ENCODE data around the gene RPRD1A. TPM values are rescaled to one million over a fixed set of nuclear protein-coding genes. Genes with fewer than 3 reads are reported as not detected.
A peak's percentile ranks its signal among the peaks of the same experiment; 100 is the strongest.
"Not testable (repeated sequence)": the region's sequence is repeated elsewhere in the genome, so short reads cannot be mapped to it uniquely, and the experiment has no call there.

The RPRD1A gene
- total RNA-seq, 2 donors from 2014 or later, result 32.2 to 32.6 TPM

GRCh38 chr18:36088256-36088655 is 20.9 kb upstream of the RPRD1A start:
- DNase-seq (ENCODE audit: low spot score in 2 of 2) (no peak), ATAC-seq (no peak)
- Mint-ChIP-seq H3K27ac (no peak overlapping the region), H3K9me3 (no peaks in the 10 kb centered on the region), H3K36me3 (no peaks in the 10 kb centered on the region)

- no peak overlapping the region for H3K27ac Mint-ChIP-seq
- ATAC-seq (no peak), DNase-seq (ENCODE audit: low spot score in 2 of 2) (no peak)
- peaks cover 5 to 6% of the 10 kb centered on the region in 2 donors for H3K36me3 Mint-ChIP-seq
- peaks cover 3 to 6% of the 10 kb centered on the region in 2 donors for H3K9me3 Mint-ChIP-seq
These were observed 18.8 kb upstream of the RPRD1A start for GRCh38 chr18:36086186-36086585.

DNA sequence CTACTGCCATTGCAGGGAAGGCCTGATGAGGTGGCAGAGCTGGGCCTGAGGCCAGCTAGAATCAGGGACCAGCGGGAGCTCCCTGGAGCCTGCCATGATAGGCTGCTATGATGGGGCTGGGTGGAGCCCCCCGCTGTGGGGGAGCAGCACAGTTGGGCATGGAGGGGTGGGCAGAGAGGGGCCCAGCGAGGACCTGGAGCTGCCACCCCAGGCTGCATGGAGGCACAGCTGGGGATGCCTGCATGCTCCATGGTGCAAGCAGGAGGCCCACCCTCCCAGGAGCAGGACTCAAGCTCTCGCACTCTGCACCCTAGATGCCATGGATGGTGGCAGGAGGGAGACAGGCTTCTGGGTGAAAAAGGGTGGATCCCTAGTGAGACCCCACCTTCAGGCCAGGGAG is 17.8 kb upstream of the RPRD1A start:
- Mint-ChIP-seq H3K9me3 (peaks cover 8 to 15% of the 10 kb centered on the region in 2 donors), H3K27ac (no peak overlapping the region), H3K36me3 (peaks cover 13 to 16% of the 10 kb centered on the region in 2 donors)
- ATAC-seq (no peak), DNase-seq (ENCODE audit: low spot score in 2 of 2) (no peak)

DNA sequence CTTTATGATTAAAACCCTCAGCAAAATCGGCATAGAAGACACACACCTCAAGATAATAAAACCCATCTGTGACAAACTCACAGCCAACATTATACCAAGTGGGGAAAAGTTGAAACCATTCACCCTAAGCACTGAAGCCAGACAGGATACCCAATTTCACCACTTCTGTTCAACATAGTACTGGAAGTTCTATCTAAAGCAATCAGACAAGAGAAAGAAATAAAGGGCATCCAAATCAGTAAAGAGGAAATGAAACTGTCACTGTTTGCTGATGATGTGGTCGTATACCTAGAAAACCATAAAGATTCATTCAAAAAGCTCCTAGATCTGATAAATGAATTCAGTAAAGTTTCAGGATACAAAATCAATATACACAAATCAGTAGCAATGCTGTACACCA is 16.4 kb upstream of the RPRD1A start:
- Mint-ChIP-seq H3K27ac (no peak overlapping the region), H3K9me3 (peaks cover 11 to 16% of the 10 kb centered on the region in 2 donors), H3K36me3 (peaks cover 13 to 23% of the 10 kb centered on the region in 2 donors)
- no peak for ATAC-seq
- DNase-seq (ENCODE audit: low spot score in 2 of 2), result no peak

DNA sequence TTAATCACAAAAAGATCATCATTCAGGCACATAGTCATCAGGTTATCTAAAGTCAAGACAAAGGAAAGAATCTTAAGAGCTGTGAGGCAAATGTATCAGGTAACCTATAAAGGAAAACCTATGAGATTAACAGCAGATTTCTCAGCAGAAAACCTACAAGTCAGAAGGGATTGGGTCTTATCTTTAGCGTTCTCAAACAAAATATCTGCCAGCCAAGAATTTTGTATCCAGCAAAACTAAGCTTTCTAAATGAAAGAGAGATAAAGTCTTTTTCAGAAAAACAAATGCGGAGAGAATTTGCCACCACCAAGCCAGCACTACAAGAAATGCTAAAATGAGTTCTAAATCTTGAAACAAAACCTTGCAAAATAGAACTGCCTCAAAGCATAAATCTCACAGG is 13.8 kb upstream of the RPRD1A start:
- Mint-ChIP-seq H3K36me3 (peaks cover 13 to 24% of the 10 kb centered on the region in 2 donors), H3K9me3 (peaks cover 12 to 18% of the 10 kb centered on the region in 2 donors)
- H3K27ac Mint-ChIP-seq; DNase-seq (ENCODE audit: low spot score in 2 of 2); ATAC-seq: not testable (repeated sequence)

DNA sequence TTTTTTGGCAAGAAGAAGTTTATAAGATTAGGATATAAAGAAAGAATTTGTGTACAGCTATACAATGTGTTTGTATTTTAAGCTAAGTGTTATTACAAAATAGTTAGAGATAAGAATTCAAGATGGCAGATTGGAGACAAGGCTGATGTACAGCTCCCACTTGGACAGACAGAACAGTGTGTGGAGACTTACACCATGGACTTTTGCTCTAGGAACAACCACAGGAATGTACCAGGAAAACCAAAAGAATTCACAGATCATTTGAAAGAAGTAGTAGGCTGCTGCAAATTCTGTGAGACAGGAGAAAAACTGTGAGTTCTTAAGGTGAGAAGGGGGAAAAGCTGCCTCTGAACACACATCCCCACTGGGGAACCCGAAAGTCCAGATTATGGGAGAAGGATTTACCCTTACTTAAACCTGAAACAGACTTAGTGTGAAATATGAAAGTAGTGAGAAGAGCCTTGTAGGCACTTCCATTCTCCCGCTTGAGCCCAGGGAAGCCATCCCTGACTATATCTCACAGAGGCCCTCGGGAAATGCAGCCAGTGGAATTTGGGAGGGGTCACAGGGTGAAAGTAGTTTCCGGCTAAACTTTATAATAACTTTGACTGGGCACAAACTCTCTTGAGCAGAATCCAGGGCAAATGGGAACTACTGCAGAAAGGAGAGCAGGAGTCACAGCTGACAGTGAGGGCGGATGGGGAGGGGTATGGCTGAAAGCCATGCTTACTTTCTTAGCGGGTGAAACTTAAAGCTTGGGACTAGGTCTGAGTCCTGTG is 11.6 kb upstream of the RPRD1A start:
- no peak for ATAC-seq
- no peak for DNase-seq (ENCODE audit: low spot score in 2 of 2)
- Mint-ChIP-seq H3K9me3 (peaks cover 12 to 18% of the 10 kb centered on the region in 2 donors), H3K27ac (no peak overlapping the region), H3K36me3 (peaks cover 13 to 24% of the 10 kb centered on the region in 2 donors)

DNA sequence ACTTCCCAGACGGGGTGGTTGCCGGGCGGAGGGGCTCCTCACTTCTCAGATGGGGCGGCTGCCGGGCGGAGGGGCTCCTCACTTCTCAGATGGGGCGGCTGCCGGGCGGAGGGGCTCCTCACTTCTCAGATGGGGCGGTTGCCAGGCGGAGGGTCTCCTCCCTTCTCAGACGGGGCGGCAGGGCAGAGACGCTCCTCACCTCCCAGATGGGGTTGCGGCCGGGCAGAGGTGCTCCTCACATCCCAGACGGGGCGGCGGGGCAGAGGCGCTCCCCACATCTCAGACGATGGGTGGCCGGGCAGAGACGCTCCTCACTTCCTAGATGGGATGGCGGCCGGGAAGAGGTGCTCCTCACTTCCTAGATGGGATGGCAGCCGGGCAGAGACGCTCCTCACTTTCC is 10.4 kb upstream of the RPRD1A start:
- DNase-seq (ENCODE audit: low spot score in 2 of 2); ATAC-seq; H3K27ac Mint-ChIP-seq: not testable (repeated sequence)
- H3K36me3 Mint-ChIP-seq, result peaks cover 13 to 24% of the 10 kb centered on the region in 2 donors
- H3K9me3 Mint-ChIP-seq, result peaks cover 12 to 18% of the 10 kb centered on the region in 2 donors

DNA sequence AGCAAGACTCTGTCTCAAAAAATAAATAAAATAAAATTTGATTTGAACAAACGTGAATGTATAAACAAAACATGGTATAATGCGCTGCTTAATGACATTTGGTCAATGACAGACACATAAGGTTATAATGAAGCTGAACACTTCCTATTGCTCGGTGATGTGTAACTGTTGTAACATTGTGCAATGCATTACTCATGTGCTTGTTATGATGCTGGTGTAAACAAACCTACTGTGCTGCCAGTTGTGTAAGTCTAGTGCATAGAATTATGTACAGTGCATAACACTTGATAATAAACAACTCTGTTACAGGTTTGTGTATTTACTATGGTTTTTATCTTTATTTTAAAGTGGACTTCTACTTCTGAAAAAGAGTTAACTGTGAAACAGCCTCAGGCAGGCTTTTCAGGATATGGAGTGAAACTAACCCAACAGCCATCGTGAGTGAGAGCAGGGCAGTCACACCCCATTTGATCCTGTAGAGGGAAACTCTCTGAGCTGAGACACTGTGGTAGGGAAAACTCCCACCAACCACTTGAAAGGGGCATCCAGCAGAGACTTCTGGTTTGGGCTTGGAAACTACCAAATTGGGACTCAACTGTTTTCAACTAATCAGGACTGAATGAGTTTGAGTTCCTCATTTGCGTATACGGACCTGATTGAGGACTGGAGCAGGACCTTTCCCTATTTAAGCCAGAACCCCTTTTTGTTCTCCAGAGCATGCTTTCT is 8.7 kb upstream of the RPRD1A start:
- Mint-ChIP-seq H3K27ac (no peak overlapping the region), H3K36me3 (peaks cover 7 to 17% of the 10 kb centered on the region in 2 donors), H3K9me3 (peaks cover 9 to 11% of the 10 kb centered on the region in 2 donors)
- DNase-seq (ENCODE audit: low spot score in 2 of 2), result no peak
- ATAC-seq, result no peak

GRCh38 chr18:36074435-36074834 is 7.1 kb upstream of the RPRD1A start:
- no peak for ATAC-seq
- Mint-ChIP-seq H3K27ac (no peak overlapping the region), H3K9me3 (peaks cover 3 to 4% of the 10 kb centered on the region in 2 donors), H3K36me3 (peaks cover 0 to 5% of the 10 kb centered on the region in 2 donors)
- no peak for DNase-seq (ENCODE audit: low spot score in 2 of 2)

- H3K36me3 Mint-ChIP-seq, result peaks cover 0 to 1% of the 10 kb centered on the region in 2 donors
- no peak for ATAC-seq
- no peak for DNase-seq (ENCODE audit: low spot score in 2 of 2)
These were observed 6.3 kb upstream of the RPRD1A start for GRCh38 chr18:36073676-36074075.

GRCh38 chr18:36072406-36072805 is 5.0 kb upstream of the RPRD1A start:
- ATAC-seq; H3K9me3 Mint-ChIP-seq; DNase-seq (ENCODE audit: low spot score in 2 of 2); H3K36me3 Mint-ChIP-seq; H3K27ac Mint-ChIP-seq: not testable (repeated sequence)

More at GRCh38 chr18:36073676-36074075, 6.3 kb upstream of the RPRD1A start:
- no peak overlapping the region for H3K27ac Mint-ChIP-seq
- H3K9me3 Mint-ChIP-seq, result peaks cover under 1 to 1% of the 10 kb centered on the region in 2 donors

DNA sequence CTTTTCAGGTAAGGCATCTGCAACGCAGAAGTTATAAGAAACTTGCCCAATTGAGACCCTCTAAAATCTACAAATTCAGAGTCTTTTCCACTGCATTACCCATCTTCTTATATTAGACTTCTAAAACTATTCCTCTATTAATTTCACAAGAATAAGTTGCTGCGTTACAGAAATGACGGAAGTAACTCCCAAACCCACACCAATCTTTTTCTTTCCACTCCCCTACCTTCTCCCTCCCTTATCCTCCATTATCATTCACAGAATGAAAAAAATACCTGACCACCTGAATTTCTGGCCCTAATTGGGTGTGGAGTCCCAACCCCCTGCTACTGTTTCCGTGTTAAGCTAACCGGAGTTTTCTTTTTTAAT is 689 bp downstream of the RPRD1A start:
- Mint-ChIP-seq H3K9me3 (no peaks in the 10 kb centered on the region), H3K27ac (peak overlapping the region; percentile 95 to 96), H3K36me3 (peaks cover 17 to 20% of the 10 kb centered on the region in 2 donors)
- ATAC-seq (peak in 1 of 2 donors; percentile 1), DNase-seq (ENCODE audit: low spot score in 2 of 2) (no peak)

- H3K9me3 Mint-ChIP-seq, result no peaks in the 10 kb centered on the region
- no peak for DNase-seq (ENCODE audit: low spot score in 2 of 2)
- peak overlapping the region; percentile 27 to 96 for H3K27ac Mint-ChIP-seq
- no peak for ATAC-seq
- H3K36me3 Mint-ChIP-seq, result peaks cover 17 to 20% of the 10 kb centered on the region in 2 donors
These were observed 1.4 kb downstream of the RPRD1A start for GRCh38 chr18:36066001-36066400.

DNA sequence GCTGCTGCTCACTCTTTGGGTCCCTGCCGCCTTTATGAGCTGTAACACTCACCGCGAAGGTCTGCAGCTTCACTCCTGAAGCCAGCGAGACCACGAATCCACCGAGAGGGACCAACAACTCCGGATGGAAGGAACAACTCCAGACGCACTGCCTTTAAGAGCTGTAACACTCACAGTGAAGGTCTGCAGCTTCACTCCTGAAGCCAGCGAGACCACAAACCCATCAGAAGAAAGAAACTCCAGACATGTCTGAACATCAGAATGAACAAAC is 2.6 kb downstream of the RPRD1A start:
- not testable (repeated sequence) for DNase-seq (ENCODE audit: low spot score in 2 of 2); H3K9me3 Mint-ChIP-seq; ATAC-seq; H3K27ac Mint-ChIP-seq
- peaks cover 17 to 20% of the 10 kb centered on the region in 2 donors for H3K36me3 Mint-ChIP-seq

- Mint-ChIP-seq H3K9me3 (no peaks in the 10 kb centered on the region), H3K27ac (no peak overlapping the region), H3K36me3 (peaks cover 17 to 20% of the 10 kb centered on the region in 2 donors)
- ATAC-seq (no peak), DNase-seq (ENCODE audit: low spot score in 2 of 2) (no peak)
These were observed 3.1 kb downstream of the RPRD1A start for GRCh38 chr18:36064027-36064808.

- peaks cover 3 to 9% of the 10 kb centered on the region in 2 donors for H3K36me3 Mint-ChIP-seq
These were observed 8.7 kb downstream of the RPRD1A start for GRCh38 chr18:36058674-36059073.

DNA sequence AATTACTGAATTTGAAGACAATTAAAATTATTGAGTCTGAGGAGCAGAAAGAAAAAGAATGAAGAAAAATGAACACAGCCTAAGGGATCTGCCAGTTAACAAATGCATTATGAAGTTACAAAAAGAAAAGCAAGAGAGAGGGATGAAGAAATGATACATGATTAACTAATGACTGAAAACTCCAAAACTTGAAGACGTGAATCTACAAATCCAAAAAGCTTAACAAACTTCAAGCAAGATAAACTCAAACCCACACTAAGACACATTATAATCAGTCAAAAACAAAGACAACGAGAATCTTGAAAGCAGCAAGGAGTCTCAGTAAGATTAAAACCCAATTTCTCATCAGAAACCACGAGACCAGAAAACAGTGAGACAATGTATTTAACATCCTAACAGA is 15.6 kb downstream of the RPRD1A start:
- Mint-ChIP-seq H3K9me3 (peaks cover 4 to 28% of the 10 kb centered on the region in 2 donors), H3K27ac (no peak overlapping the region), H3K36me3 (peaks cover 18 to 57% of the 10 kb centered on the region in 2 donors)
- DNase-seq (ENCODE audit: low spot score in 2 of 2) (no peak), ATAC-seq (no peak)

More at GRCh38 chr18:36058674-36059073, 8.7 kb downstream of the RPRD1A start:
- DNase-seq (ENCODE audit: low spot score in 2 of 2), result no peak
- Mint-ChIP-seq H3K9me3 (peaks cover 0 to 4% of the 10 kb centered on the region in 2 donors), H3K27ac (no peak overlapping the region)
- ATAC-seq, result no peak

All from activated naive CD4-positive, alpha-beta T cell treated with anti-CD3 and anti-CD28 coated beads, Interleukin-2, amount 50 U/mL, for 72 hours (primary cell).